Liver (tissue), 3 donors: ENCODE results near the gene STAP2.

ENCODE experiments used
- ATF3 ChIP-seq: IDR thresholded peaks from 2 replicates; pipeline ENCODE4 v1.6.1; 2016; ENCODE audit warnings: antibody characterized with exemption
- CTCF ChIP-seq: fragments of 150-350 bp; IDR thresholded peaks from 2 replicates; pipeline ENCODE4 v1.5.1; 2017; ENCODE audit warnings: improper control_type of control experiment, low read depth, low read length; ENCODE audit not compliant: missing input control
- EGR1 ChIP-seq, 2 donors: IDR thresholded peaks; 2 replicates each; pipeline ENCODE4 v1.6.1; 2016 to 2018; ENCODE audit warnings: antibody characterized with exemption in 2 of 2, low read depth in 2 of 2
- FOXA2 ChIP-seq: IDR thresholded peaks from 2 replicates; pipeline ENCODE4 v1.6.1; 2016; ENCODE audit warnings: antibody characterized with exemption
- GABPA ChIP-seq, 2 donors: IDR thresholded peaks in 1 of 2; conservative IDR thresholded peaks in 1 of 2; 2 replicates each; pipeline ENCODE4 v1.6.1; 2016; ENCODE audit warnings: antibody characterized with exemption in 2 of 2, mild to moderate bottlenecking in 1 of 2, moderate library complexity in 1 of 2
- JUND ChIP-seq, 2 donors: IDR thresholded peaks; 2 replicates each; pipeline ENCODE4 v1.6.1; 2016; ENCODE audit warnings: antibody characterized with exemption in 2 of 2
- MAX ChIP-seq: IDR thresholded peaks from 2 replicates; pipeline ENCODE4 v1.6.1; 2016; ENCODE audit warnings: antibody characterized with exemption
- NR2F2 ChIP-seq: IDR thresholded peaks from 2 replicates; pipeline ENCODE4 v1.6.1; 2016; ENCODE audit warnings: antibody characterized with exemption
- RAD21 ChIP-seq, 2 donors: IDR thresholded peaks; 2 replicates each; pipeline ENCODE4 v1.6.1; 2016; ENCODE audit warnings: antibody characterized with exemption in 2 of 2, mild to moderate bottlenecking in 2 of 2
- REST ChIP-seq: IDR thresholded peaks from 2 replicates; pipeline ENCODE4 v1.6.1; 2016; ENCODE audit warnings: antibody characterized with exemption, mild to moderate bottlenecking
- SP1 ChIP-seq: IDR thresholded peaks from 2 replicates; pipeline ENCODE4 v1.6.1; 2018; ENCODE audit warnings: antibody characterized with exemption, mild to moderate bottlenecking
- TAF1 ChIP-seq: conservative IDR thresholded peaks from 2 replicates; pipeline ENCODE4 v1.6.1; 2016; ENCODE audit warnings: antibody characterized with exemption, mild to moderate bottlenecking
- YY1 ChIP-seq: IDR thresholded peaks from 2 replicates; pipeline ENCODE4 v1.6.1; 2016; ENCODE audit warnings: antibody characterized with exemption, mild to moderate bottlenecking
- ZBTB33 ChIP-seq: IDR thresholded peaks from 2 replicates; pipeline ENCODE4 v1.6.1; 2016; ENCODE audit warnings: antibody characterized with exemption
- donor health status: healthy.
- donor health status: healthy.

- TF ChIP-seq RAD21 (IDR thresholded peaks at IDR 0.05) (no peak), MAX (no peak), CTCF (no peak), EGR1 (IDR thresholded peaks at IDR 0.05; ENCODE audit: low read depth in 2 of 2) (no peak), YY1 (no peak), TAF1 (no peak), ATF3 (no peak), REST (no peak), GABPA (IDR thresholded peaks at IDR 0.05 in 1 of 2, conservative IDR thresholded peaks at IDR 0.05 in 1 of 2) (no peak), SP1 (no peak), JUND (IDR thresholded peaks at IDR 0.05) (no peak), ZBTB33 (no peak), NR2F2 (no peak), FOXA2 (no peak)
Measured at GRCh38 chr19:4378886-4379285, 40.3 kb upstream of the STAP2 start.
